Kidney capillary endothelial cell (primary cell): ENCODE results near the gene CILP.
"Not testable (repeated sequence)": the region's sequence is repeated elsewhere in the genome, so short reads cannot be mapped to it uniquely, and the experiment has no call there.

Experiments
- DNase-seq: peaks from one replicate; pipeline ENCODE4 v3.0.0-alpha.2; 2018; ENCODE audit warnings: low spot score

Gene CILP

GRCh38 chr15:65210770-65211481 is at the start of gene CILP:
CILP (minus strand) TSS chr15:65211473; CDS start chr15:65209755, 1,718 bp downstream.
- no peak for DNase-seq

GRCh38 chr15:65260968-65261367 is 49.7 kb upstream of the CILP start:
- no peak for DNase-seq

- DNase-seq: no peak
These were observed 48.1 kb upstream of the CILP start for GRCh38 chr15:65259367-65259797.

GRCh38 chr15:65258375-65259262 is 47.3 kb upstream of the CILP start:
- DNase-seq: no peak

GRCh38 chr15:65255486-65256140 is 44.3 kb upstream of the CILP start:
- no peak for DNase-seq

- no peak for DNase-seq
These were observed 43.5 kb upstream of the CILP start for GRCh38 chr15:65254758-65255157.

- DNase-seq: no peak
These were observed 43.1 kb upstream of the CILP start for GRCh38 chr15:65254356-65254755.

GRCh38 chr15:65249641-65250040 is 38.4 kb upstream of the CILP start:
- DNase-seq: no peak

- DNase-seq: no peak
These were observed 37.4 kb upstream of the CILP start for GRCh38 chr15:65248511-65249255.

GRCh38 chr15:65246939-65247338 is 35.7 kb upstream of the CILP start:
- DNase-seq: no peak

GRCh38 chr15:65246026-65246714 is 34.9 kb upstream of the CILP start:
- DNase-seq: no peak

GRCh38 chr15:65245096-65245856 is 34.0 kb upstream of the CILP start:
- no peak for DNase-seq

GRCh38 chr15:65244638-65245037 is 33.4 kb upstream of the CILP start:
- no peak for DNase-seq

- not testable (repeated sequence) for DNase-seq
These were observed 25.2 kb upstream of the CILP start for GRCh38 chr15:65236443-65236842.

GRCh38 chr15:65233696-65234095 is 22.4 kb upstream of the CILP start:
- DNase-seq: no peak

- DNase-seq: no peak
These were observed 21.2 kb upstream of the CILP start for GRCh38 chr15:65232520-65232919.

- no peak for DNase-seq
These were observed 20.0 kb upstream of the CILP start for GRCh38 chr15:65231306-65231705.

- not testable (repeated sequence) for DNase-seq
These were observed 15.6 kb upstream of the CILP start for GRCh38 chr15:65226901-65227300.

GRCh38 chr15:65226221-65226620 is 14.9 kb upstream of the CILP start:
- DNase-seq: no peak

GRCh38 chr15:65223996-65224395 is 12.7 kb upstream of the CILP start:
- no peak for DNase-seq

GRCh38 chr15:65222891-65223290 is 11.6 kb upstream of the CILP start:
- no peak for DNase-seq
